Hindlimb muscle (tissue), 1 donor: ENCODE results near the gene FN1. TPM values are rescaled to one million over a fixed set of nuclear protein-coding genes. Genes with fewer than 3 reads are reported as not detected.

Experiments
- DNase-seq: peaks from one replicate; pipeline ENCODE4 v3.0.0-alpha.2; 2013
- polyA plus RNA-seq: library from polyadenylated mRNA; unstranded; fragments of 120-200 nt; gene quantifications from one replicate; pipeline ENCODE4 v1.2.1, GENCODE V29; 2013; ENCODE audit not compliant: insufficient read length

Gene FN1
- polyA plus RNA-seq, 1 donor, result 373 TPM

GRCh38 chr2:215382011-215382410, 53.9 kb downstream of the FN1 start:
- DNase-seq, result no peak

DNA sequence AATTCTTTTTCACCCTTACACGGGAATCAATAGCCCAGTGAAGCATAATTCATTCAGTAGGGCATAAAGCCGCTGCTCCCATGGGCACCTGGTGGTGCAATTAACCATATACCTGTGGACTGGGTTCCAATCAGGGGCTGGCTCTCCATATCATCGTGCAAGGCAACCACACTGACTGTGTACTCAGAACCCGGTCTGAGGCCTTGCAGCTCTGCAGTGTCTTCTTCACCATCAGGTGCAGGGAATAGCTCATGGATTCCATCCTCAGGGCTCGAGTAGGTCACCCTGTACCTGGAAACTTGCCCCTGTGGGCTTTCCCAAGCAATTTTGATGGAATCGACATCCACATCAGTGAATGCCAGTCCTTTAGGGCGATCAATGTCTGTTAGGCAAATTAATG, 55.2 kb downstream of the FN1 start:
- no peak for DNase-seq

GRCh38 chr2:215379948-215380347, 55.9 kb downstream of the FN1 start:
- no peak for DNase-seq

DNA sequence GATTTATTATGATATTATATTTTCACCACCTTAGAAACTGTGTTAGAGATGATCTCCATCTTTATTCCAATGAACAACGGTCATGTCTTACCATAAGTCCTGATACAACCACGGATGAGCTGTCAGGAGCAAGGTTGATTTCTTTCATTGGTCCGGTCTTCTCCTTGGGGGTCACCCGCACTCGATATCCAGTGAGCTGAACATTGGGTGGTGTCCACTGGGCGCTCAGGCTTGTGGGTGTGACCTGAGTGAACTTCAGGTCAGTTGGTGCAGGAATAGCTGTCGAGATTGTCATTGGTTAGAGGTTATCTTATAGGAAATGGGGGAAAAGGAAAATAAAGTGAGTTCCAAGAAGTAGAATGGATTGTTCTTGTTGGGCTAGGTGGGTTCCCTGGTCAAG, 56.8 kb downstream of the FN1 start:
- no peak for DNase-seq

- no peak for DNase-seq
Observed at GRCh38 chr2:215378045-215378444, 57.8 kb downstream of the FN1 start.

- DNase-seq, result no peak
Observed at GRCh38 chr2:215377283-215377682, 58.6 kb downstream of the FN1 start.

DNA sequence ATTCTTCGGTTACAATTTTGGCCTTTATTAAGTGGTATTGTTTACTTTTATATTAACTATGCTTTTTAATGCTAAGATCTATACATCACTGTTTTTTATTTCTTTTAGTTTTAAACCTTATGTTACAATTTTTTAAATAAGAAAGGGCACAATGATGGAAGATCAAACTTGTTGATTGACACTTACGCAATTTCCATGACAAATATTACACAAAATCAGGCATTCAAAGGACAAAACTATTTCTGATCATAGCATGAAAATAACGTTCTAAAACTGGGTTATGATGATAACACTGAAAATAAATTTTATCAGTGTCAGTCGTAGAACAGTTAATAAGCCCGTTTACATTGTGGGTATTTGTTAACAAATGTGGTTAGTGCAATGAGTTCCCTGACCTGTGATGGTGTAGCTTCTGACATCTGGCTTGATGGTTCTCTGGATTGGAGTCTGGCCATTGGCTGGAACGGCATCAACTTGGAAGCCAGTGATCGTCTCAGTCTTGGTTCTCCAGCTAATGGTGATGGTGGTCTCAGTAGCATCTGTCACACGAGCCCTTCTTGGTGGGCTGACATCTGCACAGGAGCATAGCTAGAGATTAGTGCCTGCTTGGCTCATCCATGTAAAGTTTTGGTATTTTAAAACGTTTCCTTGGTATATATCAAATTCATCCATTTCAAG, 59.6 kb downstream of the FN1 start:
- DNase-seq, result no peak

- DNase-seq, result no peak
Observed at GRCh38 chr2:215375467-215375830, 60.4 kb downstream of the FN1 start.

DNA sequence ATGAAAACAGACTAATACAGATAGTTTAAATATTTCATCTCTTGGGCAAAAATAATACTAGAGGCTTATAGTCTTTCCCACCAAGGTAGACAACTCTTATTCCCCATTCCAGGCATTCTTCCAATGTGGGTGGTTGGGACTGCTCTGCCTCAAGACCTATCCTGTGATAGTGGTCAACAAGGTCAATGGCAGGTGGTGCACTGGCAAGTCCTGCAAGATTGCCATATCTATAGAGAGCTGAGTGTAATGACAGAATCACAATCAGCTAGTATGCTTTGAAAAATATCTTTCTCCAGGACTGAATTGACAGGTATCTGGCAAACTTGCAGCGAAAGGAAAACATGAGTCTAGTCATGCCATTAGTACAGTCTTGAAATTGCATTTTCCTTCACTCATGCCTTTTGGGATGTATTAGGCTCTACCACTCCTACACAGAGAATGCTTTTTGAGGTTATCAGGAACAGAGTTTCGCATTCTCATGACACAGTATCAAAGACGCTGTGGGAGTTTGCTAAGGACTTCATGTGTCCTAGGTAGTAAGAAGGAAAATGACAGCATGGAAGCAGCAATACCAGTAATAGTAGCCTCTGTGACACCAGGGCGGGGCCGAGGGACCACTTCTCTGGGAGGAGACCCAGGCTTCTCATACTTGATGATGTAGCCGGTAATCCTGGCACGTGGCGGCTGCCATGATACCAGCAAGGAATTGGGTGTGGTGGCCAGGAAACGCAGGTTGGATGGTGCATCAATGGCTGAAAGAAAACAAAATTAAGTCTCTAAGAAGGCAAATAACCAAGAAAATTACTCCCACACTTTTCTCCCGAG, 61.0 kb downstream of the FN1 start:
- DNase-seq, result no peak

DNA sequence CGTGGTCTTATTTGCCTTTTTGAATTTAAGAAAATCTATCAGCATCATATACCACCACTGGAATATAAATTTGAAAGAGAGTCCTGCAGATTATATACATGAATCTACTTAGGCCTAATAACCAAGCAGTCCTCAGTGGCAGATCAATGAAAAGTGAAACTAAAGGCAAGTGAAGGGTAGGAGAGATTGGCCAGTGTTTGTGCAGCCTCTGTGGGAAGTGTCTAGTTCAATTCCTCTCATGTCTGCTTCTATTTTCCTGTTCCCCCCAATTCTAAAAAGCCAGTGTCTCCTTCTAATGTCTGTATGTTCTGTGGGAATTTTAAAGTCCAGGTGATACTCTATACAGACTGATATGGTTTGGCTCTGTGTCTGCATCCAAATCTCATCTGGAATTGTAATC, 61.9 kb downstream of the FN1 start:
- no peak for DNase-seq

GRCh38 chr2:215372968-215373649, 62.8 kb downstream of the FN1 start:
- no peak for DNase-seq

GRCh38 chr2:215371915-215372897, 63.7 kb downstream of the FN1 start:
- no peak for DNase-seq

GRCh38 chr2:215370112-215370965, 65.5 kb downstream of the FN1 start:
- no peak for DNase-seq

DNA sequence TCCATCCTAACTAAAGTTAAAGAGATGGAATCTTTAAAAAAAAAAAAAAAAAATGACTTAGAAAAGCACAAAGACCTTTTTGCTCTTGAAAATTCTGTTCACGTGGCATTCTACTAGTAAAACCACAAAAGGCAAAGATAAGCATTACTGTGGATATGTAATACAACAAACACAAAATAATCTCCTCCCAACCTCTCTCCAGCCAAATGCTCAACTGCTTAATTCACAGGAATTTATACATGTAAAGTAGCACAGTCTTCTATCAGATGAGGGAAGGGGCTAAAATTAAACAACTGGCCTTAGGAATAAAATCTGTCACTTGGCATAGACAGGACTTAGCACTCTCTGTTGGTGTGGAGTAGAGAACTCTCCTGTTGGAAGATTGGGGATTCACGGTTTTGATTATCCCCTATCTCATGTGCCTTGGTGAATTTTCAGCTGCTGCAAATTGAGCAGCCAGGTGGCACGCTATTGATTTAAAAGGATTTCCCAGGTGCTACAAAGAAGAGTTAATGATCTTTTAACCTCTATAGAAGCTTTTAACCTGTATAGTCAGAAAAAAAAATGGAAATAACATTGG, 66.6 kb downstream of the FN1 start:
- DNase-seq, result no peak

DNA sequence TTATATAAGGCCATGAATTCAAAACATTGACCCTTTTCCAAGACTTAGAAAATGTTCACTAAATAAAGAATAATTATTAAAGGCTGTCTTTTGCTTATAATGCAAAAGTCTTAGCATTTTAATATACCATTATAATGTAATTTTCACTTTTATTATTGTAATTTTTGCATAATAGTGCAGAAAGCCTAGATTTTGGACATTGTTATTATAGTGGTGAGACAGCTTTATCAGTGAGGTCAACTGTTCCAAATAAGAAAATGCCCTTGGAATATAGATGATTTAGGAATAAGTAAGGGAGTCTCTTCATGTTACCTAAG, 67.4 kb downstream of the FN1 start:
- no peak for DNase-seq

- no peak for DNase-seq
Observed at GRCh38 chr2:215367662-215368492, 68.0 kb downstream of the FN1 start.

DNA sequence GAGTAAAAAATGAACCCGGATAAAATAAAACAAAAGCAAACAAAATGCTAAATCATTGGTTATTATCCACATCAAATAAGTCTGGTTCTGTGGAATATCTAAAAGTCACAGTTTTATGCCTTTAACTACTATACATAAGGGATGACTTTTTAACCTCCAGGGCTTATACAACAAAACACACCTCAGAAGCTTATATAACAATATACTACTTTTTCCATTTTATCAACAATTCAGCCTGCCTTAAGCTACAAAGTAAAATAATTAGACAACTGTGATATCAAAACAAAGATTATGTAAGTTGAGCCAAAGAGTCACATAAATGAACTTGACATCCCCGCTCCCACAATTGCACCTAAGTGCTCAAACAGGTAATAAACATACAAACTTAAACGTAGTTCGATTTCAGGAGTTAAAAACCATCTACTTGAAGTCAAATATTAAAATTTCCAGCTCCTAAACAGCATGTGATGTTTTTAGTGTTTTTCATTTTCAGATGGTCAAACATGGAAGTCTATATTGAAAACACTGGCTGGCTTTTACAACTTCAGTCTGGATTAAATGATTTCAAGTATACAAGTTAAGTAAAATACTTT, 69.3 kb downstream of the FN1 start:
- no peak for DNase-seq

DNA sequence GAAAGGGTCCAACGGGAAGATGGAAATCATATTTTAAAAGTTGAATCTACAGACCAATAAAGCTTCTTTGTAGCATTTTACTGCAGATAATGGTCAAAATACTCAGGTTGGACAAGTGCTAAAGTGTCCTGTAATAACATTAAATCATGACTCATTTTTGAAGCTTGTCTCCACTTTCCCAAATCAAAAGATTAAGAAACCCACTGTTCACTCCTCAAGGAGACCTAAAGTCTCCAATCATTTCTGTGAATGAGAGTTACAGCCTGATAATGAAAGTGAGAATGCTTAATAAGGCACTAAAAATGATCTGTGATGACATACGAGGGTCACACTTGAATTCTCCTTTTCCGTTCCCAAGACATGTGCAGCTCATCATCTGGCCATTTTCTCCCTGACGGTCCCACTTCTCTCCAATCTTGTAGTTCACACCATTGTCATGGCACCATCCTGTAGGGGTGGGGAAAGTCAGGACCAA, 70.6 kb downstream of the FN1 start:
- no peak for DNase-seq
